Skeletal muscle tissue (tissue), 4 donors: ENCODE data around the gene TSKU. TPM values are rescaled to one million over a fixed set of nuclear protein-coding genes. Genes with fewer than 3 reads are reported as not detected.
"Not testable (repeated sequence)": the region's sequence is repeated elsewhere in the genome, so short reads cannot be mapped to it uniquely, and the experiment has no call there.

Experiments used
- H3K27ac ChIP-seq: one replicate; pipeline ENCODE4 v1.7.0; 2013; ENCODE audit warnings: mild to moderate bottlenecking, low read depth, low read length, inconsistent platforms
- H3K27me3 ChIP-seq, 3 donors: one replicate each; pipeline ENCODE4 v1.7.0; 2013; ENCODE audit warnings: low read length in 3 of 3; ENCODE audit not compliant: control insufficient read depth in 3 of 3, insufficient read depth in 3 of 3
- H3K36me3 ChIP-seq, 3 donors: one replicate each; pipeline ENCODE4 v1.7.0; 2013; ENCODE audit warnings: low read length in 3 of 3; ENCODE audit not compliant: control insufficient read depth in 3 of 3, insufficient read depth in 3 of 3
- H3K4me1 ChIP-seq, 3 donors: one replicate each; pipeline ENCODE4 v1.7.0; 2013; ENCODE audit warnings: low read length in 3 of 3, mild to moderate bottlenecking in 3 of 3; ENCODE audit not compliant: control insufficient read depth in 3 of 3, insufficient read depth in 3 of 3
- H3K4me3 ChIP-seq, 3 donors: one replicate each; pipeline ENCODE4 v1.7.0; 2013; ENCODE audit warnings: low read length in 3 of 3
- H3K9ac ChIP-seq, 3 donors: one replicate each; pipeline ENCODE4 v1.7.0; 2013; ENCODE audit warnings: low read length in 3 of 3, mild to moderate bottlenecking in 3 of 3, moderate library complexity in 2 of 3, low read depth in 1 of 3
- H3K9me3 ChIP-seq, 3 donors: one replicate each; pipeline ENCODE4 v1.7.0; 2013; ENCODE audit warnings: low read length in 3 of 3; ENCODE audit not compliant: control insufficient read depth in 3 of 3
- total RNA-seq: library from RNA; depleted of rRNA; stranded (reverse); fragments of >200 nt; gene quantifications from one replicate; pipeline ENCODE4 v1.2.3, GENCODE V29; 2014
- donor health status: Osteomylitis.

The TSKU gene
- total RNA-seq, 1 donor from 2014 or later, result 6.8 TPM

- Histone ChIP-seq H3K9me3 (no peaks in the 10 kb centered on the region), H3K36me3 (no peaks in the 10 kb centered on the region), H3K27me3 (no peaks in the 10 kb centered on the region), H3K4me1 (peaks cover 4 to 12% (median 9%) of the 10 kb centered on the region in 3 donors), H3K27ac (no peak overlapping the region), H3K9ac (no peak overlapping the region), H3K4me3 (no peak overlapping the region)
Measured at GRCh38 chr11:76806608-76807205, 23.6 kb downstream of the TSKU start.

- Histone ChIP-seq H3K4me1 (peaks cover 4 to 12% (median 9%) of the 10 kb centered on the region in 3 donors), H3K9ac (peak overlapping the region in 2 of 3 donors; percentile 38 to 66), H3K4me3 (peak overlapping the region in 2 of 3 donors; percentile 46 to 58)
Measured at GRCh38 chr11:76807206-76807875, 24.2 kb downstream of the TSKU start.

GRCh38 chr11:76808171-76808570 lies 25.0 kb downstream of the TSKU start:
- Histone ChIP-seq H3K4me1 (peaks cover 4 to 10% (median 9%) of the 10 kb centered on the region in 3 donors), H3K27me3 (no peaks in the 10 kb centered on the region), H3K9me3 (no peaks in the 10 kb centered on the region), H3K27ac (no peak overlapping the region), H3K4me3 (no peak overlapping the region), H3K36me3 (no peaks in the 10 kb centered on the region), H3K9ac (no peak overlapping the region)

More at GRCh38 chr11:76807206-76807875, 24.2 kb downstream of the TSKU start:
- no peaks in the 10 kb centered on the region for H3K36me3 ChIP-seq
- H3K9me3 ChIP-seq, result no peaks in the 10 kb centered on the region
- no peak overlapping the region for H3K27ac ChIP-seq
- H3K27me3 ChIP-seq, result no peaks in the 10 kb centered on the region

GRCh38 chr11:76808996-76809395 lies 25.8 kb downstream of the TSKU start:
- Histone ChIP-seq H3K4me3 (no peak overlapping the region), H3K27ac (no peak overlapping the region), H3K36me3 (no peaks in the 10 kb centered on the region), H3K27me3 (no peaks in the 10 kb centered on the region), H3K4me1 (peaks cover 4 to 9% (median 7%) of the 10 kb centered on the region in 3 donors), H3K9me3 (no peaks in the 10 kb centered on the region), H3K9ac (no peak overlapping the region)

- Histone ChIP-seq H3K4me1 (peaks cover 4 to 7% (median 7%) of the 10 kb centered on the region in 3 donors), H3K4me3 (no peak overlapping the region), H3K9me3 (no peaks in the 10 kb centered on the region), H3K27me3 (no peaks in the 10 kb centered on the region), H3K36me3 (no peaks in the 10 kb centered on the region), H3K9ac (no peak overlapping the region), H3K27ac (no peak overlapping the region)
Measured at GRCh38 chr11:76810151-76810853, 27.1 kb downstream of the TSKU start.

GRCh38 chr11:76811259-76811658 lies 28.1 kb downstream of the TSKU start:
- Histone ChIP-seq H3K4me3 (no peak overlapping the region), H3K9ac (no peak overlapping the region), H3K9me3 (no peaks in the 10 kb centered on the region), H3K27ac (no peak overlapping the region), H3K4me1 (peaks cover 4 to 7% (median 7%) of the 10 kb centered on the region in 3 donors), H3K36me3 (no peaks in the 10 kb centered on the region), H3K27me3 (no peaks in the 10 kb centered on the region)

GRCh38 chr11:76814414-76814813 lies 31.3 kb downstream of the TSKU start:
- Histone ChIP-seq H3K27ac (no peak overlapping the region), H3K9me3 (no peaks in the 10 kb centered on the region), H3K9ac (no peak overlapping the region), H3K27me3 (no peaks in the 10 kb centered on the region), H3K4me3 (no peak overlapping the region), H3K4me1 (no peaks in the 10 kb centered on the region), H3K36me3 (no peaks in the 10 kb centered on the region)

- not testable (repeated sequence) for H3K9ac ChIP-seq, H3K27me3 ChIP-seq, H3K36me3 ChIP-seq, H3K4me3 ChIP-seq, H3K4me1 ChIP-seq, H3K27ac ChIP-seq, H3K9me3 ChIP-seq
Measured at GRCh38 chr11:76815678-76816077, 32.5 kb downstream of the TSKU start.

- H3K4me1 ChIP-seq, result peaks cover 0 to 5% (median 0%) of the 10 kb centered on the region in 3 donors
- no peaks in the 10 kb centered on the region for H3K27me3 ChIP-seq
- H3K27ac ChIP-seq, result no peak overlapping the region
- no peaks in the 10 kb centered on the region for H3K36me3 ChIP-seq
- H3K9me3 ChIP-seq, result no peaks in the 10 kb centered on the region
- no peak overlapping the region for H3K9ac ChIP-seq
- H3K4me3 ChIP-seq, result no peak overlapping the region
Measured at GRCh38 chr11:76820184-76820566, 37.0 kb downstream of the TSKU start.

GRCh38 chr11:76821396-76821795 lies 38.2 kb downstream of the TSKU start:
- H3K27me3 ChIP-seq, H3K9ac ChIP-seq, H3K4me1 ChIP-seq, H3K36me3 ChIP-seq, H3K4me3 ChIP-seq, H3K9me3 ChIP-seq, H3K27ac ChIP-seq: not testable (repeated sequence)
